DOHH2 (cell line): ENCODE data around the gene MISP.

Experiments
- H3F3A ChIP-seq: fragments of 200-600 bp; sonication (generic), shearing (Covaris generic); 2 replicates; pipeline ENCODE4 v1.6.0; 2016; ENCODE audit warnings: antibody characterized with exemption, mild to moderate bottlenecking; ENCODE audit not compliant: control insufficient read depth, insufficient read depth
- H3K27ac ChIP-seq: fragments of 200-600 bp; sonication (generic); 2 replicates; pipeline ENCODE4 v1.5.1; 2014; ENCODE audit warnings: low read depth, mild to moderate bottlenecking, low read length, moderate library complexity
- H3K27me3 ChIP-seq: fragments of 200-600 bp; sonication (generic); 2 replicates; pipeline ENCODE4 v1.6.1; 2014; ENCODE audit warnings: mild to moderate bottlenecking, low read length, mixed read lengths; ENCODE audit not compliant: control insufficient read depth
- H3K36me3 ChIP-seq: fragments of 200-600 bp; sonication (generic); 2 replicates; pipeline ENCODE4 v1.6.1; 2014; ENCODE audit warnings: mild to moderate bottlenecking, low read length, moderate library complexity, mixed read lengths; ENCODE audit not compliant: control insufficient read depth
- H3K4me1 ChIP-seq: fragments of 200-600 bp; sonication (generic); 2 replicates; pipeline ENCODE4 v1.6.1; 2014; ENCODE audit warnings: mild to moderate bottlenecking, low read length, mixed read lengths; ENCODE audit not compliant: control insufficient read depth
- H3K4me2 ChIP-seq: fragments of 200-600 bp; sonication (generic); 2 replicates; pipeline ENCODE4 v1.6.0; 2014; ENCODE audit warnings: mild to moderate bottlenecking, low read length, moderate library complexity
- H3K4me3 ChIP-seq: fragments of 200-600 bp; sonication (generic); 2 replicates; pipeline ENCODE4 v1.5.1; 2014; ENCODE audit warnings: mild to moderate bottlenecking, low read length, mixed read lengths
- H3K79me2 ChIP-seq: fragments of 200-600 bp; sonication (generic); 2 replicates; pipeline ENCODE4 v1.6.1; 2014; ENCODE audit warnings: mild to moderate bottlenecking, low read length, mixed read lengths; ENCODE audit not compliant: control insufficient read depth
- H3K9me2 ChIP-seq: fragments of 200-600 bp; sonication (generic); replicated peaks from 2 replicates; pipeline ENCODE4 v1.6.1; 2014; ENCODE audit warnings: mild to moderate bottlenecking, low read length, mixed read lengths; ENCODE audit not compliant: control insufficient read depth
- H3K9me3 ChIP-seq: fragments of 200-600 bp; sonication (generic); 2 replicates; pipeline ENCODE4 v1.6.1; 2014; ENCODE audit warnings: antibody characterized with exemption, low read length, mixed read lengths; ENCODE audit not compliant: control insufficient read depth, insufficient read depth
- H4K20me1 ChIP-seq: fragments of 200-600 bp; sonication (generic); 2 replicates; pipeline ENCODE4 v1.6.0; 2014; ENCODE audit warnings: low read depth, mild to moderate bottlenecking, antibody characterized with exemption, low read length, moderate library complexity; ENCODE audit not compliant: control insufficient read depth, insufficient read depth
- EZH2phosphoT487 ChIP-seq: fragments of 200-600 bp; sonication (generic); IDR thresholded peaks from 2 replicates; pipeline ENCODE4 v1.6.1; 2017; ENCODE audit warnings: borderline replicate concordance, mild to moderate bottlenecking, antibody characterized with exemption, low read length, moderate library complexity, mixed read lengths
- TF ChIP-seq, protein P1 (sequence below): fragments of 200-600 bp; sonication (generic); IDR thresholded peaks from one replicate; pipeline ENCODE4 v1.5.1; 2014; ENCODE audit warnings: antibody characterized with exemption, mild to moderate bottlenecking, low read depth, low read length; ENCODE audit not compliant: poor library complexity, severe bottlenecking

Gene MISP

GRCh38 chr19:729965-730668 is 20.8 kb upstream of the MISP start:
- H3K27me3 ChIP-seq, result no peaks in the 10 kb centered on the region
- no peaks in the 10 kb centered on the region for H3K36me3 ChIP-seq
- no peaks in the 10 kb centered on the region for H3F3A ChIP-seq
- H3K27ac ChIP-seq, result no peak overlapping the region
- H3K4me2 ChIP-seq, result no peak overlapping the region
- H4K20me1 ChIP-seq, result no peaks in the 10 kb centered on the region
- H3K9me2 ChIP-seq, result no peaks in the 10 kb centered on the region
- H3K4me3 ChIP-seq, result no peak overlapping the region
- H3K9me3 ChIP-seq, result no peaks in the 10 kb centered on the region
- H3K79me2 ChIP-seq, result no peaks in the 10 kb centered on the region
- H3K4me1 ChIP-seq, result peaks cover 3% of the 10 kb centered on the region; the same call in 1 of the 2 replicates
- TF ChIP-seq, protein P1, sequence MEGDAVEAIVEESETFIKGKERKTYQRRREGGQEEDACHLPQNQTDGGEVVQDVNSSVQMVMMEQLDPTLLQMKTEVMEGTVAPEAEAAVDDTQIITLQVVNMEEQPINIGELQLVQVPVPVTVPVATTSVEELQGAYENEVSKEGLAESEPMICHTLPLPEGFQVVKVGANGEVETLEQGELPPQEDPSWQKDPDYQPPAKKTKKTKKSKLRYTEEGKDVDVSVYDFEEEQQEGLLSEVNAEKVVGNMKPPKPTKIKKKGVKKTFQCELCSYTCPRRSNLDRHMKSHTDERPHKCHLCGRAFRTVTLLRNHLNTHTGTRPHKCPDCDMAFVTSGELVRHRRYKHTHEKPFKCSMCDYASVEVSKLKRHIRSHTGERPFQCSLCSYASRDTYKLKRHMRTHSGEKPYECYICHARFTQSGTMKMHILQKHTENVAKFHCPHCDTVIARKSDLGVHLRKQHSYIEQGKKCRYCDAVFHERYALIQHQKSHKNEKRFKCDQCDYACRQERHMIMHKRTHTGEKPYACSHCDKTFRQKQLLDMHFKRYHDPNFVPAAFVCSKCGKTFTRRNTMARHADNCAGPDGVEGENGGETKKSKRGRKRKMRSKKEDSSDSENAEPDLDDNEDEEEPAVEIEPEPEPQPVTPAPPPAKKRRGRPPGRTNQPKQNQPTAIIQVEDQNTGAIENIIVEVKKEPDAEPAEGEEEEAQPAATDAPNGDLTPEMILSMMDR, result no peak
- TF ChIP-seq EZH2phosphoT487, result no peak

DNA sequence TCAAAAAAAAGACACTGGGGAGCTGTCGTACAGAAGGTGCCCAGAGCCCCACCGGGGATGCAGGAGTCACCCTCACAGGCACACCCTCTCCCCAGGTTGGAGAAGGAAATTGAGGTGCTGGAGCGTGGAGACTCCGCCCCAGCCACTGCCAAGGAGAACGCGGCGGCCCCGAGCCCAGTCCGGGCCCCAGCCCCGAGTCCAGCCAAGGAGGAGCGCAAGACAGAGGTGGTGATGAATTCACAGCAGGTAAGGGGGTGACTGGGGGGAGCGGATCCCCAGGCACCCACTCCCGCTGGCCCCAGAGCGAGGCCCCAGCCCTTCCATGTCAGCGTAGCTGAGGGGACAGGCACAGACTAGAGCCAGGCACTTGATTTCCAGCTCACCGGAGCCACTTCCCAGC is 19.9 kb upstream of the MISP start:
- H3K9me2 ChIP-seq, result no peaks in the 10 kb centered on the region
- no peaks in the 10 kb centered on the region for H4K20me1 ChIP-seq
- H3F3A ChIP-seq, result no peaks in the 10 kb centered on the region
- H3K4me3 ChIP-seq, result no peak overlapping the region
- H3K36me3 ChIP-seq, result no peaks in the 10 kb centered on the region
- TF ChIP-seq EZH2phosphoT487, result no peak
- TF ChIP-seq, protein P1, result no peak
- no peak overlapping the region for H3K4me2 ChIP-seq
- H3K4me1 ChIP-seq, result peaks cover 3% of the 10 kb centered on the region; the same call in 1 of the 2 replicates
- no peaks in the 10 kb centered on the region for H3K9me3 ChIP-seq
- no peaks in the 10 kb centered on the region for H3K79me2 ChIP-seq
- H3K27ac ChIP-seq, result no peak overlapping the region
- H3K27me3 ChIP-seq, result no peaks in the 10 kb centered on the region

DNA sequence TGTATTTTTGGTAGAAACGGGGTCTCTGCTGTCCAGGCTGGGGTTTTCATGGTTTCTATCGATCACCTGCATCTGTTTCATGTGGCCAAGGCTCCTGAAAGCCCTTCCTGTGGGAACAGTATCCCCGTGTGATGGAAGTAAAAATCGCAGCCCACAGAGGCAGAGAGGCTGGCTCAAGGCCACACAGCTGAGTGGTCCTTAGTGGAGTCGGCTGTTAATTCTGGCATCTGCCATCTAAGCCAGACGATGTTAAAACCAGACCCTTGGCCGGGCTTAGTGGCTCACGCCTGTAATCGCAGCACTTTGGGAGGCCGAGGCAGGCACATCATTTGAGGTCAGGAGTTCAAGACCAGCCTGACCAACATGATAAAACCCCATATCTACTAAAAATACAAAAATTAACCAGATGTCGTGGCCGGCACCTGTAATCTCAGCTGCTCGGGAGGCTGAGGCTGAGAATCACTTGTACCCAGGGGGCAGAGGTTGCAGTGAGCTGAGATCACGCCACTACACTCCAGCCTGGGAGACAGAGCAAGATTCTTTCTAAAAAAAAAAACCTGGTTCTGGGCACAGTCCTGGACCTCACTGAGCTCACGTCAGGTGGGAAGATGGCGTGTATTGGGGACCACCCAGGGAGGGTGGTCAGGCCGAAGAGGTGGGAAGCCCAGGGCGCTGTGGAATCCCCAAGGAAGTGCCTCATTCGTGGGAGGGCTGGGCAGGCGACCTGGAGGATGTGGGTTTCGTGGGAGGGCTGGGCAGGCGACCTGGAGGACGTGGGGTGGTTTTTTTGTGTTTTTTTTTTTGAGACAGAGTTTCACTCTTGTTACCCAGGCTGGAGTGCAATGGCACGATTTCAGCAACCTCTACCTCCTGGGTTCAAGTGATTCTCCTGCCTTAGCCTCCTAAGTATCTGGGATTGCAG is 18.5 kb upstream of the MISP start:
- Histone ChIP-seq H3K36me3 (no peaks in the 10 kb centered on the region), H3K4me2 (no peak overlapping the region), H3K27ac (no peak overlapping the region), H3K4me1 (peaks cover 3% of the 10 kb centered on the region; the same call in 1 of the 2 replicates), H4K20me1 (no peaks in the 10 kb centered on the region), H3K9me3 (no peaks in the 10 kb centered on the region), H3K4me3 (no peak overlapping the region), H3K27me3 (no peaks in the 10 kb centered on the region), H3K9me2 (no peaks in the 10 kb centered on the region), H3K79me2 (no peaks in the 10 kb centered on the region), H3F3A (no peaks in the 10 kb centered on the region)
- TF ChIP-seq, protein P1, result no peak
- no peak for TF ChIP-seq EZH2phosphoT487
